ENCODE data around the gene SUMO3. TPM values are rescaled to one million over a fixed set of nuclear protein-coding genes. Genes with fewer than 3 reads are reported as not detected.

SUMO3 gene
- total and polyA plus RNA-seq, 2 of the 4 experiments (the other 2 are of a cell fraction), result 64.9 to 101 TPM

DNA sequence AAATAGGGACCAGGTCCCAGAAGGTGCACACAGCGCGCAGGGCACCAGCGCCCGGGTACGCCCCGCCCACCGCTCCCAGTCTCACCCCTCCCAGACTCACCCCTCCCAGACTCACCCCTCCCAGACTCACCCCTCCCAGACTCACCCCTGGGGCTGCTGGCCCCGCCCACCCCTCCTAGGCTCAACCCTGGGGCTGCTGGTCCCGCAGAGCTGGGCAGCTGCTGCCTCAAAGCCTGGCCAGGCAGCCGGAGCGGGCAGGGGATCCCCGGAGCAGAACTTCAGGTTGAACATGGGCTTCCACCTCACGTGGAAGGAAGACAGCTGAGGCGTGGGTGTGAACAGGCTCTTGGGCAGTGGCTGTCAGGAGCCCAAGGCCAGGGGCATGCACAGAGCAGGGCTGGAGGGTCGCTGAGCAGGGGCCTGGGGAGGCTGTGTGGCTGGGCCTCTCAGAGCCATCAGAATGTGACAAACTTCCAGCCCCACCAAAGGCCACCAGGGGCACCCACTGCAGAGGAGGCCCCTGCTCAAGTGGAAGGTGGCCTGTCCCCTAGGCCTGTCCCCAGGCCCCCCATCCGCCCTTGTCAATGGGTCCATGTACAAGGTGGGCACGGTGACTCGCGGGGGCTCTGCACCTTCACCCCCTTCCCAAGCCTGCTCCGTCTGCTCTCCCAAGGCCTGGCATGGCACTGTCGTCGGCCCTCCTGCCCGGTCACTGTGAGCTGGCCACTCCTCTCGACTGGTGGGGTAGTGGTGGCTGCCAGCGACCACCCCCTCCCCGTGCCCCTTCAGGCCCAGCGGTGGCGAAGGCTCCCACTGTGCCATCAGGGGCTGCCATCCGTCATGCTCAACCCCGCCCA lies 20.4 kb upstream of the SUMO3 start:
- dilution Hi-C loops (cut with HindIII; ENCODE audit: low sequenced_read_pairs, unreplicated experiment), result no loop called here
- Histone ChIP-seq H4K91ac (ENCODE audit: insufficient read depth, low read depth, low read length) (no peak overlapping the region), H4K20me1 (ENCODE audit: insufficient read depth, low read length) (no peaks in the 10 kb centered on the region), H2AK9ac (replicated peaks; ENCODE audit: low read depth, low read length, poor library complexity) (no peak overlapping the region), H3K27me3 (ENCODE audit: control insufficient read depth, insufficient read depth, low read length) (peaks cover 28% of the 10 kb centered on the region), H4K8ac (ENCODE audit: low read depth in 2 of 2, low read length in 2 of 2) (no peak overlapping the region), H2AFZ (replicated peaks; ENCODE audit: low read length, poor library complexity) (peak overlapping the region; percentile 19), H3K9me3 (ENCODE audit: control insufficient read depth, insufficient read depth, low read length) (no peaks in the 10 kb centered on the region), H3K4me1 (ENCODE audit: control insufficient read depth, insufficient read depth, low read length) (peaks cover 5% of the 10 kb centered on the region; the same call in 1 of the 2 replicates), H3K9me1 (ENCODE audit: insufficient read depth, low read length) (no peaks in the 10 kb centered on the region), H2BK5ac (ENCODE audit: low read depth, low read length, poor library complexity, severe bottlenecking) (no peak overlapping the region), H3K4ac (ENCODE audit: low read depth, low read length) (no peak overlapping the region), H3K4me3 (ENCODE audit: insufficient read depth, low read depth, low read length) (no peak overlapping the region), H2BK20ac (ENCODE audit: low read depth, low read length) (no peak overlapping the region), H3K4me2 (ENCODE audit: low read depth, low read length) (no peak overlapping the region), H3K23ac (ENCODE audit: low read depth, low read length) (no peak overlapping the region), H2BK120ac (ENCODE audit: low read depth, low read length) (no peak overlapping the region), H3K9ac (ENCODE audit: low read depth, low read length) (no peak overlapping the region), H2BK15ac (ENCODE audit: low read depth, low read length) (no peak overlapping the region), H3K18ac (ENCODE audit: low read depth, low read length) (no peak overlapping the region), H2AK5ac (ENCODE audit: low read depth, low read length) (no peak overlapping the region), H3K14ac (replicated peaks; ENCODE audit: low read depth, low read length) (no peak overlapping the region), H4K5ac (ENCODE audit: low read depth, low read length) (no peak overlapping the region), H3K79me1 (ENCODE audit: low read depth in 1 of 2, low read length in 2 of 2) (no peaks in the 10 kb centered on the region), H3K36me3 (ENCODE audit: control insufficient read depth, insufficient read depth, low read length) (no peaks in the 10 kb centered on the region), H3K56ac (ENCODE audit: extremely low read depth, insufficient read depth, low read length) (no peak overlapping the region), H3K27ac (ENCODE audit: insufficient read depth, low read length) (no peak overlapping the region)
- in situ Hi-C loops (cut with MboI; ENCODE audit: low sequenced_read_pairs), result no loop called here
- TF ChIP-seq, protein P1, sequence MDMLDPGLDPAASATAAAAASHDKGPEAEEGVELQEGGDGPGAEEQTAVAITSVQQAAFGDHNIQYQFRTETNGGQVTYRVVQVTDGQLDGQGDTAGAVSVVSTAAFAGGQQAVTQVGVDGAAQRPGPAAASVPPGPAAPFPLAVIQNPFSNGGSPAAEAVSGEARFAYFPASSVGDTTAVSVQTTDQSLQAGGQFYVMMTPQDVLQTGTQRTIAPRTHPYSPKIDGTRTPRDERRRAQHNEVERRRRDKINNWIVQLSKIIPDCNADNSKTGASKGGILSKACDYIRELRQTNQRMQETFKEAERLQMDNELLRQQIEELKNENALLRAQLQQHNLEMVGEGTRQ (IDR thresholded peaks at IDR 0.05; ENCODE audit: low read depth, low read length), result no peak
- TF ChIP-seq, protein P2, sequence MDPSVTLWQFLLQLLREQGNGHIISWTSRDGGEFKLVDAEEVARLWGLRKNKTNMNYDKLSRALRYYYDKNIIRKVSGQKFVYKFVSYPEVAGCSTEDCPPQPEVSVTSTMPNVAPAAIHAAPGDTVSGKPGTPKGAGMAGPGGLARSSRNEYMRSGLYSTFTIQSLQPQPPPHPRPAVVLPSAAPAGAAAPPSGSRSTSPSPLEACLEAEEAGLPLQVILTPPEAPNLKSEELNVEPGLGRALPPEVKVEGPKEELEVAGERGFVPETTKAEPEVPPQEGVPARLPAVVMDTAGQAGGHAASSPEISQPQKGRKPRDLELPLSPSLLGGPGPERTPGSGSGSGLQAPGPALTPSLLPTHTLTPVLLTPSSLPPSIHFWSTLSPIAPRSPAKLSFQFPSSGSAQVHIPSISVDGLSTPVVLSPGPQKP (IDR thresholded peaks at IDR 0.05; ENCODE audit: borderline replicate concordance, low read depth, low read length), result no peak
- TF ChIP-seq RFX5 (IDR thresholded peaks at IDR 0.05; ENCODE audit: low read depth, low read length), result no peak
- TF ChIP-seq SMC3 (IDR thresholded peaks at IDR 0.05; ENCODE audit: low read depth, low read length), result no peak
- no peak for TF ChIP-seq BHLHE40 (IDR thresholded peaks at IDR 0.05; ENCODE audit: low read depth, low read length)
- TF ChIP-seq, protein P3, sequence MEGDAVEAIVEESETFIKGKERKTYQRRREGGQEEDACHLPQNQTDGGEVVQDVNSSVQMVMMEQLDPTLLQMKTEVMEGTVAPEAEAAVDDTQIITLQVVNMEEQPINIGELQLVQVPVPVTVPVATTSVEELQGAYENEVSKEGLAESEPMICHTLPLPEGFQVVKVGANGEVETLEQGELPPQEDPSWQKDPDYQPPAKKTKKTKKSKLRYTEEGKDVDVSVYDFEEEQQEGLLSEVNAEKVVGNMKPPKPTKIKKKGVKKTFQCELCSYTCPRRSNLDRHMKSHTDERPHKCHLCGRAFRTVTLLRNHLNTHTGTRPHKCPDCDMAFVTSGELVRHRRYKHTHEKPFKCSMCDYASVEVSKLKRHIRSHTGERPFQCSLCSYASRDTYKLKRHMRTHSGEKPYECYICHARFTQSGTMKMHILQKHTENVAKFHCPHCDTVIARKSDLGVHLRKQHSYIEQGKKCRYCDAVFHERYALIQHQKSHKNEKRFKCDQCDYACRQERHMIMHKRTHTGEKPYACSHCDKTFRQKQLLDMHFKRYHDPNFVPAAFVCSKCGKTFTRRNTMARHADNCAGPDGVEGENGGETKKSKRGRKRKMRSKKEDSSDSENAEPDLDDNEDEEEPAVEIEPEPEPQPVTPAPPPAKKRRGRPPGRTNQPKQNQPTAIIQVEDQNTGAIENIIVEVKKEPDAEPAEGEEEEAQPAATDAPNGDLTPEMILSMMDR (conservative IDR thresholded peaks at IDR 0.05; ENCODE audit: low read depth, low read length), result no peak
- no peak for TF ChIP-seq RCOR1 (IDR thresholded peaks at IDR 0.05; ENCODE audit: insufficient replicate concordance, low read length)
- no peak for TF ChIP-seq CHD1 (IDR thresholded peaks at IDR 0.05; ENCODE audit: low read depth, low read length)
- TF ChIP-seq FOS (IDR thresholded peaks at IDR 0.05; ENCODE audit: low read depth, low read length), result no peak
- TF ChIP-seq RAD21 (IDR thresholded peaks at IDR 0.05; ENCODE audit: low read length), result no peak
- TF ChIP-seq MAZ (IDR thresholded peaks at IDR 0.05; ENCODE audit: borderline replicate concordance, low read depth, low read length), result no peak
- TF ChIP-seq MXI1 (IDR thresholded peaks at IDR 0.05; ENCODE audit: borderline replicate concordance, low read depth, low read length), result no peak
- TF ChIP-seq CEBPB (IDR thresholded peaks at IDR 0.05; ENCODE audit: low read depth, low read length), result no peak
- no peak for TF ChIP-seq NFE2L2 (IDR thresholded peaks at IDR 0.05; ENCODE audit: low read depth, low read length)
- 77% methylated on average over 12 of the region's 30 CpGs; no CpG with 5 or more reads in 1 of the 2 experiments for WGBS, 2 experiments (ENCODE audit: extremely low coverage in 2 of 2, insufficient read length in 1 of 2)
- BruUV-seq (replicated peaks), result no TSS peak
- DNase-seq, result no peak
- CTCF ChIA-PET, result no interaction called here
- POLR2A ChIA-PET (ENCODE audit: unreplicated experiment), result no interaction called here
- no peak for ATAC-seq (ENCODE audit: low read depth)
- intact Hi-C loops (cut with micrococcal nuclease), result no loop called here

Data from IMR-90 (cell line).